ENCODE measurements around the gene MLH3. TPM values are rescaled to one million over a fixed set of nuclear protein-coding genes. Genes with fewer than 3 reads are reported as not detected.

The MLH3 gene
- total and polyA plus RNA-seq, 2 donors (not counting 1 experiment from before 2014, with no cell fraction given): 12.2 to 53.8 TPM

GRCh38 chr14:75025876-75026275 is 25.4 kb downstream of the MLH3 start:
- no peaks in the 10 kb centered on the region for H4K20me1 ChIP-seq (ENCODE audit: control insufficient read depth, extremely low read depth, insufficient read depth, low read length)
- TF ChIP-seq CTCF (conservative IDR thresholded peaks at IDR 0.05 in 1 of 2, IDR thresholded peaks at IDR 0.05 in 1 of 2; ENCODE audit: low read depth in 1 of 2, low read length in 2 of 2): no peak
- no peak for TF ChIP-seq EZH2 (IDR thresholded peaks at IDR 0.05; ENCODE audit: low read length, missing control alignments)
- H3K9ac ChIP-seq (ENCODE audit: insufficient read depth, low read length): no peak overlapping the region
- no peaks in the 10 kb centered on the region for H3K27me3 ChIP-seq (ENCODE audit: control insufficient read depth, insufficient read depth, low read length)
- no peaks in the 10 kb centered on the region for H3K4me1 ChIP-seq (ENCODE audit: control insufficient read depth, extremely low read depth, insufficient read depth, low read length)
- H2AFZ ChIP-seq (ENCODE audit: low read length): no peak overlapping the region
- H3K9me3 ChIP-seq (ENCODE audit: control insufficient read depth, insufficient read depth, low read depth, low read length): no peaks in the 10 kb centered on the region
- peaks cover 5% of the 10 kb centered on the region for H3K36me3 ChIP-seq (ENCODE audit: control insufficient read depth, insufficient read depth, low read length)
- H3K4me3 ChIP-seq (replicated peaks in 1 of 4; ENCODE audit: control extremely low read depth in 1 of 4, insufficient read depth in 1 of 4, low read depth in 3 of 4, low read length in 4 of 4): no peak overlapping the region
- no peak for DNase-seq (ENCODE audit: low read depth in 2 of 2)
- no peak overlapping the region for H3K27ac ChIP-seq (ENCODE audit: insufficient read depth, low read length)
- no peaks in the 10 kb centered on the region for H3K79me2 ChIP-seq (ENCODE audit: control insufficient read depth, insufficient read depth, low read length)
- no peak overlapping the region for H3K4me2 ChIP-seq (ENCODE audit: extremely low read depth, insufficient read depth, low read length)

GRCh38 chr14:75025082-75025481 is 26.2 kb downstream of the MLH3 start:
- TF ChIP-seq CTCF (conservative IDR thresholded peaks at IDR 0.05 in 1 of 2, IDR thresholded peaks at IDR 0.05 in 1 of 2; ENCODE audit: low read depth in 1 of 2, low read length in 2 of 2) (no peak), EZH2 (IDR thresholded peaks at IDR 0.05; ENCODE audit: low read length, missing control alignments) (no peak)
- no peaks in the 10 kb centered on the region for H4K20me1 ChIP-seq (ENCODE audit: control insufficient read depth, extremely low read depth, insufficient read depth, low read length)
- H3K4me2 ChIP-seq (ENCODE audit: extremely low read depth, insufficient read depth, low read length): no peak overlapping the region

GRCh38 chr14:75023108-75023507 is 28.2 kb downstream of the MLH3 start:
- Histone ChIP-seq H3K4me3 (replicated peaks in 1 of 4; ENCODE audit: control extremely low read depth in 1 of 4, insufficient read depth in 1 of 4, low read depth in 3 of 4, low read length in 4 of 4) (no peak overlapping the region), H3K79me2 (ENCODE audit: control insufficient read depth, insufficient read depth, low read length) (no peaks in the 10 kb centered on the region), H3K27ac (ENCODE audit: insufficient read depth, low read length) (no peak overlapping the region), H2AFZ (ENCODE audit: low read length) (no peak overlapping the region), H4K20me1 (ENCODE audit: control insufficient read depth, extremely low read depth, insufficient read depth, low read length) (no peaks in the 10 kb centered on the region), H3K9ac (ENCODE audit: insufficient read depth, low read length) (no peak overlapping the region), H3K4me2 (ENCODE audit: extremely low read depth, insufficient read depth, low read length) (no peak overlapping the region), H3K4me1 (ENCODE audit: control insufficient read depth, extremely low read depth, insufficient read depth, low read length) (no peaks in the 10 kb centered on the region), H3K36me3 (ENCODE audit: control insufficient read depth, insufficient read depth, low read length) (peaks cover 9% of the 10 kb centered on the region), H3K27me3 (ENCODE audit: control insufficient read depth, insufficient read depth, low read length) (no peaks in the 10 kb centered on the region), H3K9me3 (ENCODE audit: control insufficient read depth, insufficient read depth, low read depth, low read length) (no peaks in the 10 kb centered on the region)
- TF ChIP-seq CTCF (conservative IDR thresholded peaks at IDR 0.05 in 1 of 2, IDR thresholded peaks at IDR 0.05 in 1 of 2; ENCODE audit: low read depth in 1 of 2, low read length in 2 of 2) (no peak), EZH2 (IDR thresholded peaks at IDR 0.05; ENCODE audit: low read length, missing control alignments) (no peak)
- DNase-seq (ENCODE audit: low read depth in 2 of 2): no peak

More at GRCh38 chr14:75025082-75025481, 26.2 kb downstream of the MLH3 start:
- H3K79me2 ChIP-seq (ENCODE audit: control insufficient read depth, insufficient read depth, low read length): no peaks in the 10 kb centered on the region
- H3K4me1 ChIP-seq (ENCODE audit: control insufficient read depth, extremely low read depth, insufficient read depth, low read length): no peaks in the 10 kb centered on the region
- no peak overlapping the region for H3K27ac ChIP-seq (ENCODE audit: insufficient read depth, low read length)
- H3K9me3 ChIP-seq (ENCODE audit: control insufficient read depth, insufficient read depth, low read depth, low read length): no peaks in the 10 kb centered on the region
- H3K27me3 ChIP-seq (ENCODE audit: control insufficient read depth, insufficient read depth, low read length): no peaks in the 10 kb centered on the region
- peak in 1 of 2 donors; percentile 52 for DNase-seq (ENCODE audit: low read depth in 2 of 2)
- H3K9ac ChIP-seq (ENCODE audit: insufficient read depth, low read length): no peak overlapping the region
- no peak overlapping the region for H3K4me3 ChIP-seq (replicated peaks in 1 of 4; ENCODE audit: control extremely low read depth in 1 of 4, insufficient read depth in 1 of 4, low read depth in 3 of 4, low read length in 4 of 4)
- no peak overlapping the region for H2AFZ ChIP-seq (ENCODE audit: low read length)
- H3K36me3 ChIP-seq (ENCODE audit: control insufficient read depth, insufficient read depth, low read length): peaks cover 5% of the 10 kb centered on the region

Measured in fibroblast of lung (primary cell).